WTC11 (cell line): Measurements from ENCODE around the gene NCKAP5. TPM values are rescaled to one million over a fixed set of nuclear protein-coding genes. Genes with fewer than 3 reads are reported as not detected.

Experiments
- ATAC-seq: fragments of 200-7000 bp; cut with Tn5 transposase; 2 replicates; pipeline ENCODE4 v1.10.0; 2021; ENCODE audit warnings: mild to moderate bottlenecking, moderate library complexity
- CTCF ChIA-PET: fragments of 300-600 bp; sonication (Branson Sonifier 250); formaldehyde crosslinking; loops from one replicate; lab custom pipeline; 2021; ENCODE audit warnings: antibody characterized with exemption; lab: Charles Lee
- POLR2A ChIA-PET: fragments of 350-600 bp; sonication (Branson Sonifier 250); formaldehyde crosslinking; loops from one replicate; lab custom pipeline; 2021; ENCODE audit warnings: antibody characterized with exemption; lab: Charles Lee
- DNase-seq: peaks from one replicate; pipeline ENCODE4 v3.0.0; 2021; ENCODE audit warnings: low spot score
- H3K27ac Mint-ChIP-seq: 2 replicates; pipeline ENCODE4 v1.8.0; 2021; ENCODE audit warnings: mixed read lengths
- H3K27me3 Mint-ChIP-seq: 2 replicates; pipeline ENCODE4 v1.8.0; 2021; ENCODE audit warnings: low read depth, mild to moderate bottlenecking, moderate library complexity, mixed read lengths
- H3K36me3 Mint-ChIP-seq: 2 replicates; pipeline ENCODE4 v1.8.0; 2021; ENCODE audit warnings: mixed read lengths
- H3K4me1 Mint-ChIP-seq: 2 replicates; pipeline ENCODE4 v1.8.0; 2022; ENCODE audit warnings: mixed read lengths
- H3K4me3 Mint-ChIP-seq: 2 replicates; pipeline ENCODE4 v1.8.0; 2021; ENCODE audit warnings: mild to moderate bottlenecking, moderate library complexity, mixed read lengths
- H3K9me3 Mint-ChIP-seq: 2 replicates; pipeline ENCODE4 v1.8.0; 2021; ENCODE audit warnings: mixed read lengths
- EMX1 ChIP-seq: fragments of 250-450 bp; sonication (Bioruptor Pico); IDR thresholded peaks from 2 replicates; pipeline ENCODE4 v1.8.0; 2021; ENCODE audit warnings: mild to moderate bottlenecking
- FOXP1 ChIP-seq: sonication (generic); formaldehyde crosslinking; IDR thresholded peaks from 2 replicates; pipeline ENCODE4 v1.8.0; 2022; ENCODE audit warnings: missing genetic modification reagents, mild to moderate bottlenecking, moderate library complexity, borderline replicate concordance
- HMGXB4 ChIP-seq: sonication (generic); formaldehyde crosslinking; IDR thresholded peaks from 2 replicates; pipeline ENCODE4 v1.8.1; 2023; ENCODE audit warnings: mild to moderate bottlenecking, moderate library complexity, missing genetic modification reagents
- IRF1 ChIP-seq: sonication (generic); formaldehyde crosslinking; IDR thresholded peaks from 2 replicates; pipeline ENCODE4 v1.8.0; 2023; ENCODE audit warnings: missing genetic modification reagents
- IRF2 ChIP-seq: sonication (generic); formaldehyde crosslinking; IDR thresholded peaks from 2 replicates; pipeline ENCODE4 v1.8.0; 2022; ENCODE audit warnings: low read depth, missing genetic modification reagents, borderline replicate concordance
- JAZF1 ChIP-seq: fragments of 250-450 bp; sonication (Bioruptor Pico); IDR thresholded peaks from 2 replicates; pipeline ENCODE4 v1.9.0; 2021; ENCODE audit warnings: moderate library complexity, mild to moderate bottlenecking, inconsistent platforms
- MXD4 ChIP-seq: fragments of 250-450 bp; sonication (Bioruptor Pico); IDR thresholded peaks from 2 replicates; pipeline ENCODE4 v1.8.0; 2021; ENCODE audit warnings: mild to moderate bottlenecking, moderate library complexity, borderline replicate concordance
- PRRX2 ChIP-seq: fragments of 250-450 bp; sonication (Bioruptor Pico); IDR thresholded peaks from 2 replicates; pipeline ENCODE4 v1.8.0; 2021; ENCODE audit warnings: mild to moderate bottlenecking
- SOX15 ChIP-seq: fragments of 250-450 bp; sonication (Bioruptor Pico); IDR thresholded peaks from 2 replicates; pipeline ENCODE4 v1.9.0; 2021; ENCODE audit warnings: mild to moderate bottlenecking
- TEAD4 ChIP-seq: sonication (generic); formaldehyde crosslinking; IDR thresholded peaks from 2 replicates; pipeline ENCODE4 v1.8.0; 2022; ENCODE audit warnings: mild to moderate bottlenecking, missing genetic modification reagents
- USF1 ChIP-seq: sonication (generic); formaldehyde crosslinking; IDR thresholded peaks from 2 replicates; pipeline ENCODE4 v1.8.0; 2022; ENCODE audit warnings: mild to moderate bottlenecking, missing genetic modification reagents
- ZNF396 ChIP-seq: fragments of 250-450 bp; sonication (Bioruptor Pico); IDR thresholded peaks from 2 replicates; pipeline ENCODE4 v1.8.0; 2021; ENCODE audit warnings: mild to moderate bottlenecking, moderate library complexity, borderline replicate concordance
- ZNF671 ChIP-seq: fragments of 250-450 bp; sonication (Bioruptor Pico); IDR thresholded peaks from 2 replicates; pipeline ENCODE4 v1.8.0; 2021; ENCODE audit warnings: mild to moderate bottlenecking
- ZSCAN18 ChIP-seq: fragments of 250-450 bp; sonication (Bioruptor Pico); IDR thresholded peaks from 2 replicates; pipeline ENCODE4 v2.1.2; 2022; ENCODE audit warnings: mild to moderate bottlenecking, moderate library complexity
- total RNA-seq: library from RNA; stranded (reverse); gene quantifications from 3 replicates; pipeline ENCODE4 v1.2.3, GENCODE V29; 2021
- TF ChIP-seq, protein P1 (sequence below): sonication (generic); formaldehyde crosslinking; IDR thresholded peaks from 2 replicates; pipeline ENCODE4 v1.8.0; 2022; ENCODE audit warnings: missing genetic modification reagents
- TF ChIP-seq, protein P2 (sequence below): sonication (generic); formaldehyde crosslinking; IDR thresholded peaks from 2 replicates; pipeline ENCODE4 v1.8.0; 2022; ENCODE audit warnings: mild to moderate bottlenecking, missing genetic modification reagents
- TF ChIP-seq, protein P3 (sequence below): sonication (generic); formaldehyde crosslinking; IDR thresholded peaks from 2 replicates; pipeline ENCODE4 v1.8.1; 2023; ENCODE audit warnings: mild to moderate bottlenecking, missing genetic modification reagents, borderline replicate concordance
- TF ChIP-seq, protein P4 (sequence below): sonication (generic); formaldehyde crosslinking; IDR thresholded peaks from 2 replicates; pipeline ENCODE4 v1.8.1; 2022; ENCODE audit warnings: low read depth, missing genetic modification reagents, borderline replicate concordance
- TF ChIP-seq, protein P5 (sequence below): sonication (generic); formaldehyde crosslinking; IDR thresholded peaks from 2 replicates; pipeline ENCODE4 v1.8.1; 2022; ENCODE audit warnings: mild to moderate bottlenecking, missing genetic modification reagents, moderate library complexity, borderline replicate concordance

Gene NCKAP5
- total RNA-seq, 1 experiment from 2014 or later: 0.55 TPM

DNA sequence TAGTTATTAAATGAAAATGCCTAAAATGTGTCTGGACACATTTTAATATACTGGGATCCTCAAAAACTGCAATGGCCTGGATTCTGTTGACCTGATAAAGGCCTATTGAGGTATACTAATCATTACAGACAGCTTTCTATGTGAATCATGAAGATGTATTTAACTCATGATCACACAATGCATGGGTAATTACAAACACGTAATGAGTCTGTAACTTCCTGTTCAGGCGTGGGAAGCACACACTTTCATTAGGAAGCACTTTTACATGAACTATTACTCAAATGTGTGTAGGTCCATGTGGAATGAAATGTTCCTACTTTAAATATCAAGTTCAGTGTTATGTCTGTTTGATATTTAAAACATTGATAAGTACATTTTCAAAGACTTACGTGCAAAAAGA lies 108.7 kb downstream of the NCKAP5 start:
- ChIA-PET POLR2A (no interaction called here), CTCF (no interaction called here)
- Mint-ChIP-seq H3K4me3 (no peak overlapping the region), H3K9me3 (peaks cover under 1% of the 10 kb centered on the region; the same call in 1 of the 2 replicates), H3K4me1 (no peaks in the 10 kb centered on the region), H3K27ac (no peak overlapping the region), H3K36me3 (no peaks in the 10 kb centered on the region), H3K27me3 (no peaks in the 10 kb centered on the region)
- ATAC-seq (no peak), DNase-seq (no peak)
- TF ChIP-seq IRF2 (CRISPR knock-in tag): no peak
- TF ChIP-seq, protein P1, sequence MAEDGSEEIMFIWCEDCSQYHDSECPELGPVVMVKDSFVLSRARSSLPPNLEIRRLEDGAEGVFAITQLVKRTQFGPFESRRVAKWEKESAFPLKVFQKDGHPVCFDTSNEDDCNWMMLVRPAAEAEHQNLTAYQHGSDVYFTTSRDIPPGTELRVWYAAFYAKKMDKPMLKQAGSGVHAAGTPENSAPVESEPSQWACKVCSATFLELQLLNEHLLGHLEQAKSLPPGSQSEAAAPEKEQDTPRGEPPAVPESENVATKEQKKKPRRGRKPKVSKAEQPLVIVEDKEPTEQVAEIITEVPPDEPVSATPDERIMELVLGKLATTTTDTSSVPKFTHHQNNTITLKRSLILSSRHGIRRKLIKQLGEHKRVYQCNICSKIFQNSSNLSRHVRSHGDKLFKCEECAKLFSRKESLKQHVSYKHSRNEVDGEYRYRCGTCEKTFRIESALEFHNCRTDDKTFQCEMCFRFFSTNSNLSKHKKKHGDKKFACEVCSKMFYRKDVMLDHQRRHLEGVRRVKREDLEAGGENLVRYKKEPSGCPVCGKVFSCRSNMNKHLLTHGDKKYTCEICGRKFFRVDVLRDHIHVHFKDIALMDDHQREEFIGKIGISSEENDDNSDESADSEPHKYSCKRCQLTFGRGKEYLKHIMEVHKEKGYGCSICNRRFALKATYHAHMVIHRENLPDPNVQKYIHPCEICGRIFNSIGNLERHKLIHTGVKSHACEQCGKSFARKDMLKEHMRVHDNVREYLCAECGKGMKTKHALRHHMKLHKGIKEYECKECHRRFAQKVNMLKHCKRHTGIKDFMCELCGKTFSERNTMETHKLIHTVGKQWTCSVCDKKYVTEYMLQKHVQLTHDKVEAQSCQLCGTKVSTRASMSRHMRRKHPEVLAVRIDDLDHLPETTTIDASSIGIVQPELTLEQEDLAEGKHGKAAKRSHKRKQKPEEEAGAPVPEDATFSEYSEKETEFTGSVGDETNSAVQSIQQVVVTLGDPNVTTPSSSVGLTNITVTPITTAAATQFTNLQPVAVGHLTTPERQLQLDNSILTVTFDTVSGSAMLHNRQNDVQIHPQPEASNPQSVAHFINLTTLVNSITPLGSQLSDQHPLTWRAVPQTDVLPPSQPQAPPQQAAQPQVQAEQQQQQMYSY (CRISPR knock-in tag): no peak
- no peak for TF ChIP-seq ZNF671 (CRISPR knock-in tag)
- TF ChIP-seq MXD4 (CRISPR knock-in tag): no peak
- no peak for TF ChIP-seq TEAD4 (CRISPR knock-in tag)
- no peak for TF ChIP-seq EMX1 (CRISPR knock-in tag)
- TF ChIP-seq USF1 (CRISPR knock-in tag): no peak
- TF ChIP-seq, protein P2, sequence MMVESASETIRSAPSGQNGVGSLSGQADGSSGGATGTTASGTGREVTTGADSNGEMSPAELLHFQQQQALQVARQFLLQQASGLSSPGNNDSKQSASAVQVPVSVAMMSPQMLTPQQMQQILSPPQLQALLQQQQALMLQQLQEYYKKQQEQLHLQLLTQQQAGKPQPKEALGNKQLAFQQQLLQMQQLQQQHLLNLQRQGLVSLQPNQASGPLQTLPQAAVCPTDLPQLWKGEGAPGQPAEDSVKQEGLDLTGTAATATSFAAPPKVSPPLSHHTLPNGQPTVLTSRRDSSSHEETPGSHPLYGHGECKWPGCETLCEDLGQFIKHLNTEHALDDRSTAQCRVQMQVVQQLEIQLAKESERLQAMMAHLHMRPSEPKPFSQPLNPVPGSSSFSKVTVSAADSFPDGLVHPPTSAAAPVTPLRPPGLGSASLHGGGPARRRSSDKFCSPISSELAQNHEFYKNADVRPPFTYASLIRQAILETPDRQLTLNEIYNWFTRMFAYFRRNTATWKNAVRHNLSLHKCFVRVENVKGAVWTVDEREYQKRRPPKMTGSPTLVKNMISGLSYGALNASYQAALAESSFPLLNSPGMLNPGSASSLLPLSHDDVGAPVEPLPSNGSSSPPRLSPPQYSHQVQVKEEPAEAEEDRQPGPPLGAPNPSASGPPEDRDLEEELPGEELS (CRISPR knock-in tag): no peak
- no peak for TF ChIP-seq FOXP1
- TF ChIP-seq, protein P3, sequence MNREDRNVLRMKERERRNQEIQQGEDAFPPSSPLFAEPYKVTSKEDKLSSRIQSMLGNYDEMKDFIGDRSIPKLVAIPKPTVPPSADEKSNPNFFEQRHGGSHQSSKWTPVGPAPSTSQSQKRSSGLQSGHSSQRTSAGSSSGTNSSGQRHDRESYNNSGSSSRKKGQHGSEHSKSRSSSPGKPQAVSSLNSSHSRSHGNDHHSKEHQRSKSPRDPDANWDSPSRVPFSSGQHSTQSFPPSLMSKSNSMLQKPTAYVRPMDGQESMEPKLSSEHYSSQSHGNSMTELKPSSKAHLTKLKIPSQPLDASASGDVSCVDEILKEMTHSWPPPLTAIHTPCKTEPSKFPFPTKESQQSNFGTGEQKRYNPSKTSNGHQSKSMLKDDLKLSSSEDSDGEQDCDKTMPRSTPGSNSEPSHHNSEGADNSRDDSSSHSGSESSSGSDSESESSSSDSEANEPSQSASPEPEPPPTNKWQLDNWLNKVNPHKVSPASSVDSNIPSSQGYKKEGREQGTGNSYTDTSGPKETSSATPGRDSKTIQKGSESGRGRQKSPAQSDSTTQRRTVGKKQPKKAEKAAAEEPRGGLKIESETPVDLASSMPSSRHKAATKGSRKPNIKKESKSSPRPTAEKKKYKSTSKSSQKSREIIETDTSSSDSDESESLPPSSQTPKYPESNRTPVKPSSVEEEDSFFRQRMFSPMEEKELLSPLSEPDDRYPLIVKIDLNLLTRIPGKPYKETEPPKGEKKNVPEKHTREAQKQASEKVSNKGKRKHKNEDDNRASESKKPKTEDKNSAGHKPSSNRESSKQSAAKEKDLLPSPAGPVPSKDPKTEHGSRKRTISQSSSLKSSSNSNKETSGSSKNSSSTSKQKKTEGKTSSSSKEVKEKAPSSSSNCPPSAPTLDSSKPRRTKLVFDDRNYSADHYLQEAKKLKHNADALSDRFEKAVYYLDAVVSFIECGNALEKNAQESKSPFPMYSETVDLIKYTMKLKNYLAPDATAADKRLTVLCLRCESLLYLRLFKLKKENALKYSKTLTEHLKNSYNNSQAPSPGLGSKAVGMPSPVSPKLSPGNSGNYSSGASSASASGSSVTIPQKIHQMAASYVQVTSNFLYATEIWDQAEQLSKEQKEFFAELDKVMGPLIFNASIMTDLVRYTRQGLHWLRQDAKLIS (CRISPR knock-in tag): no peak
- TF ChIP-seq ZNF396 (CRISPR knock-in tag): no peak
- TF ChIP-seq SOX15 (CRISPR knock-in tag): no peak
- TF ChIP-seq PRRX2 (CRISPR knock-in tag): no peak
- TF ChIP-seq JAZF1: no peak
- no peak for TF ChIP-seq IRF1 (CRISPR knock-in tag)
- no peak for TF ChIP-seq ZSCAN18
- TF ChIP-seq HMGXB4: no peak
- TF ChIP-seq, protein P4, sequence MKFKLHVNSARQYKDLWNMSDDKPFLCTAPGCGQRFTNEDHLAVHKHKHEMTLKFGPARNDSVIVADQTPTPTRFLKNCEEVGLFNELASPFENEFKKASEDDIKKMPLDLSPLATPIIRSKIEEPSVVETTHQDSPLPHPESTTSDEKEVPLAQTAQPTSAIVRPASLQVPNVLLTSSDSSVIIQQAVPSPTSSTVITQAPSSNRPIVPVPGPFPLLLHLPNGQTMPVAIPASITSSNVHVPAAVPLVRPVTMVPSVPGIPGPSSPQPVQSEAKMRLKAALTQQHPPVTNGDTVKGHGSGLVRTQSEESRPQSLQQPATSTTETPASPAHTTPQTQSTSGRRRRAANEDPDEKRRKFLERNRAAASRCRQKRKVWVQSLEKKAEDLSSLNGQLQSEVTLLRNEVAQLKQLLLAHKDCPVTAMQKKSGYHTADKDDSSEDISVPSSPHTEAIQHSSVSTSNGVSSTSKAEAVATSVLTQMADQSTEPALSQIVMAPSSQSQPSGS (CRISPR knock-in tag): no peak
- TF ChIP-seq, protein P5, sequence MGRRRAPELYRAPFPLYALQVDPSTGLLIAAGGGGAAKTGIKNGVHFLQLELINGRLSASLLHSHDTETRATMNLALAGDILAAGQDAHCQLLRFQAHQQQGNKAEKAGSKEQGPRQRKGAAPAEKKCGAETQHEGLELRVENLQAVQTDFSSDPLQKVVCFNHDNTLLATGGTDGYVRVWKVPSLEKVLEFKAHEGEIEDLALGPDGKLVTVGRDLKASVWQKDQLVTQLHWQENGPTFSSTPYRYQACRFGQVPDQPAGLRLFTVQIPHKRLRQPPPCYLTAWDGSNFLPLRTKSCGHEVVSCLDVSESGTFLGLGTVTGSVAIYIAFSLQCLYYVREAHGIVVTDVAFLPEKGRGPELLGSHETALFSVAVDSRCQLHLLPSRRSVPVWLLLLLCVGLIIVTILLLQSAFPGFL (CRISPR knock-in tag): no peak
